ENCODE data around the gene PNMA6A.
"Not testable (repeated sequence)": the region's sequence is repeated elsewhere in the genome, so short reads cannot be mapped to it uniquely, and the experiment has no call there.

Gene PNMA6A

GRCh38 chrX:153077437-153078135, 5.3 kb downstream of the PNMA6A start:
- not testable (repeated sequence) for H3K4me1 ChIP-seq (ENCODE audit: control insufficient read depth in 1 of 2, insufficient read depth in 2 of 2, low read length in 2 of 2); H3K27me3 ChIP-seq (ENCODE audit: low read depth, low read length); H3K36me3 ChIP-seq (ENCODE audit: control insufficient read depth in 1 of 2, insufficient read depth in 2 of 2, low read length in 2 of 2); H3K4me3 ChIP-seq (ENCODE audit: low read depth in 1 of 2, low read length in 2 of 2); H3K27ac ChIP-seq (ENCODE audit: low read length); H3K9me3 ChIP-seq (ENCODE audit: control insufficient read depth in 1 of 2, low read length in 2 of 2)

- H3K4me3 ChIP-seq (ENCODE audit: low read depth in 1 of 2, low read length in 2 of 2); H3K9me3 ChIP-seq (ENCODE audit: control insufficient read depth in 1 of 2, low read length in 2 of 2); H3K36me3 ChIP-seq (ENCODE audit: control insufficient read depth in 1 of 2, insufficient read depth in 2 of 2, low read length in 2 of 2): not testable (repeated sequence)
Observed at GRCh38 chrX:153083238-153083923, 11.1 kb downstream of the PNMA6A start.

GRCh38 chrX:153102418-153102817, 30.2 kb downstream of the PNMA6A start:
- no peaks in the 10 kb centered on the region for H3K4me1 ChIP-seq (ENCODE audit: control insufficient read depth in 1 of 2, insufficient read depth in 2 of 2, low read length in 2 of 2)
- H3K4me3 ChIP-seq (ENCODE audit: low read depth in 1 of 2, low read length in 2 of 2): no peak overlapping the region
- no peaks in the 10 kb centered on the region for H3K27me3 ChIP-seq (ENCODE audit: low read depth, low read length)
- no peaks in the 10 kb centered on the region for H3K36me3 ChIP-seq (ENCODE audit: control insufficient read depth in 1 of 2, insufficient read depth in 2 of 2, low read length in 2 of 2)
- H3K9me3 ChIP-seq (ENCODE audit: control insufficient read depth in 1 of 2, low read length in 2 of 2): peaks cover 0 to 6% of the 10 kb centered on the region in 2 donors
- no peak overlapping the region for H3K27ac ChIP-seq (ENCODE audit: low read length)

More at GRCh38 chrX:153083238-153083923, 11.1 kb downstream of the PNMA6A start:
- not testable (repeated sequence) for H3K4me1 ChIP-seq (ENCODE audit: control insufficient read depth in 1 of 2, insufficient read depth in 2 of 2, low read length in 2 of 2); H3K27me3 ChIP-seq (ENCODE audit: low read depth, low read length); H3K27ac ChIP-seq (ENCODE audit: low read length)

GRCh38 chrX:153104959-153105358, 32.7 kb downstream of the PNMA6A start:
- not testable (repeated sequence) for H3K27me3 ChIP-seq (ENCODE audit: low read depth, low read length); H3K4me3 ChIP-seq (ENCODE audit: low read depth in 1 of 2, low read length in 2 of 2); H3K4me1 ChIP-seq (ENCODE audit: control insufficient read depth in 1 of 2, insufficient read depth in 2 of 2, low read length in 2 of 2); H3K36me3 ChIP-seq (ENCODE audit: control insufficient read depth in 1 of 2, insufficient read depth in 2 of 2, low read length in 2 of 2); H3K27ac ChIP-seq (ENCODE audit: low read length); H3K9me3 ChIP-seq (ENCODE audit: control insufficient read depth in 1 of 2, low read length in 2 of 2)

- not testable (repeated sequence) for H3K9me3 ChIP-seq (ENCODE audit: control insufficient read depth in 1 of 2, low read length in 2 of 2); H3K27me3 ChIP-seq (ENCODE audit: low read depth, low read length); H3K4me3 ChIP-seq (ENCODE audit: low read depth in 1 of 2, low read length in 2 of 2); H3K36me3 ChIP-seq (ENCODE audit: control insufficient read depth in 1 of 2, insufficient read depth in 2 of 2, low read length in 2 of 2); H3K4me1 ChIP-seq (ENCODE audit: control insufficient read depth in 1 of 2, insufficient read depth in 2 of 2, low read length in 2 of 2); H3K27ac ChIP-seq (ENCODE audit: low read length)
Observed at GRCh38 chrX:153106092-153106801, 34.0 kb downstream of the PNMA6A start.

GRCh38 chrX:153110735-153111134, 38.5 kb downstream of the PNMA6A start:
- H3K27me3 ChIP-seq (ENCODE audit: low read depth, low read length); H3K4me1 ChIP-seq (ENCODE audit: control insufficient read depth in 1 of 2, insufficient read depth in 2 of 2, low read length in 2 of 2); H3K4me3 ChIP-seq (ENCODE audit: low read depth in 1 of 2, low read length in 2 of 2); H3K9me3 ChIP-seq (ENCODE audit: control insufficient read depth in 1 of 2, low read length in 2 of 2); H3K27ac ChIP-seq (ENCODE audit: low read length); H3K36me3 ChIP-seq (ENCODE audit: control insufficient read depth in 1 of 2, insufficient read depth in 2 of 2, low read length in 2 of 2): not testable (repeated sequence)

- H3K9me3 ChIP-seq (ENCODE audit: control insufficient read depth in 1 of 2, low read length in 2 of 2); H3K27ac ChIP-seq (ENCODE audit: low read length); H3K36me3 ChIP-seq (ENCODE audit: control insufficient read depth in 1 of 2, insufficient read depth in 2 of 2, low read length in 2 of 2); H3K4me1 ChIP-seq (ENCODE audit: control insufficient read depth in 1 of 2, insufficient read depth in 2 of 2, low read length in 2 of 2); H3K27me3 ChIP-seq (ENCODE audit: low read depth, low read length); H3K4me3 ChIP-seq (ENCODE audit: low read depth in 1 of 2, low read length in 2 of 2): not testable (repeated sequence)
Observed at GRCh38 chrX:153113851-153114250, 41.6 kb downstream of the PNMA6A start.

GRCh38 chrX:153117754-153118153, 45.5 kb downstream of the PNMA6A start:
- H3K27me3 ChIP-seq (ENCODE audit: low read depth, low read length); H3K9me3 ChIP-seq (ENCODE audit: control insufficient read depth in 1 of 2, low read length in 2 of 2); H3K4me3 ChIP-seq (ENCODE audit: low read depth in 1 of 2, low read length in 2 of 2); H3K27ac ChIP-seq (ENCODE audit: low read length); H3K4me1 ChIP-seq (ENCODE audit: control insufficient read depth in 1 of 2, insufficient read depth in 2 of 2, low read length in 2 of 2); H3K36me3 ChIP-seq (ENCODE audit: control insufficient read depth in 1 of 2, insufficient read depth in 2 of 2, low read length in 2 of 2): not testable (repeated sequence)

GRCh38 chrX:153120230-153120629, 48.0 kb downstream of the PNMA6A start:
- H3K9me3 ChIP-seq (ENCODE audit: control insufficient read depth in 1 of 2, low read length in 2 of 2); H3K36me3 ChIP-seq (ENCODE audit: control insufficient read depth in 1 of 2, insufficient read depth in 2 of 2, low read length in 2 of 2); H3K27me3 ChIP-seq (ENCODE audit: low read depth, low read length); H3K4me1 ChIP-seq (ENCODE audit: control insufficient read depth in 1 of 2, insufficient read depth in 2 of 2, low read length in 2 of 2); H3K27ac ChIP-seq (ENCODE audit: low read length); H3K4me3 ChIP-seq (ENCODE audit: low read depth in 1 of 2, low read length in 2 of 2): not testable (repeated sequence)

GRCh38 chrX:153123468-153123867, 51.2 kb downstream of the PNMA6A start:
- not testable (repeated sequence) for H3K27me3 ChIP-seq (ENCODE audit: low read depth, low read length); H3K36me3 ChIP-seq (ENCODE audit: control insufficient read depth in 1 of 2, insufficient read depth in 2 of 2, low read length in 2 of 2); H3K9me3 ChIP-seq (ENCODE audit: control insufficient read depth in 1 of 2, low read length in 2 of 2); H3K27ac ChIP-seq (ENCODE audit: low read length); H3K4me1 ChIP-seq (ENCODE audit: control insufficient read depth in 1 of 2, insufficient read depth in 2 of 2, low read length in 2 of 2); H3K4me3 ChIP-seq (ENCODE audit: low read depth in 1 of 2, low read length in 2 of 2)

Data from muscle layer of duodenum (tissue), 2 donors.